NCI-H2227 (cell line): ENCODE results near the gene DMWD.
"Not testable (repeated sequence)": the region's sequence is repeated elsewhere in the genome, so short reads cannot be mapped to it uniquely, and the experiment has no call there.

Experiments
- DNase-seq: peaks from one replicate; lab custom pipeline; 2025; ENCODE audit not compliant: unreplicated experiment; lab: John Stamatoyannopoulos, UW

The DMWD gene

DNA sequence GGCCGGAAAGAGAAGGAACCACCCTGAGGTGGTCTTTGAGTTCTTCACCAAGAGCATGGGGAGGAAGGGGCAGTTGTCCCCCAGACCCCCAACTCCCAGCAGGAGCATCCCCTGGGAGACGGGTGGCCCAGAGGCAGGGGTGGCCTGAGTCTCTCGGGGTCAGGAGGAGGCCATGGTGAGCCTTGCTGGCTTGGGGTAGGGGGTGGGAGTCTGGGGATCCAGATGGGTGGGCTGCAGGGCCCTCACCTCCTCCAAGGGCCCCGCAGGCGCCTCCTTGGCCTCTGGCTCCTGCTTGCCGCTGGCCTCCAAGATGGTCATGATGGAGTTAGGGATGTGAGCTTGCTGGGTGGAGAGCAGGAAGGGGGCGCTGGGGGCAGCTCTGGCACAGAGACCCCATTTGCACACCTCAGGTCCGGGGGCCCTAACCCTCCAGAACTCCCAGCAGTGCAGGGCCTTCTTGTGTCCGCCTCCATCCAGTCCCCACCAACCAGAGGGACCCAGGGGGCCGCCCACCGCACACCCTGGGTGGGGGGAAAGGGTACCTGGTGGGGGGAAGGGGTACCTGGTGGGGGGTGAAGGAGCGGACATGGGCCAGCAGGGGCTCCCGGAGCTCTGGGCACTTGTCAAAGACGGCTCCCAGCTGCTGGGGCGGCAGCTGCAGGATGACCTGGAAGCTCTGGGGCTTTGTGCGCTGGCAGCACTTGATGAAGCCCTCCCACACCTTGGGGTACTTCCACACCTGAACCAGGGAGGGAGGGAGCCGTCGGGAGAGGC lies 23.8 kb upstream of the DMWD start:
- no peak for DNase-seq

DNA sequence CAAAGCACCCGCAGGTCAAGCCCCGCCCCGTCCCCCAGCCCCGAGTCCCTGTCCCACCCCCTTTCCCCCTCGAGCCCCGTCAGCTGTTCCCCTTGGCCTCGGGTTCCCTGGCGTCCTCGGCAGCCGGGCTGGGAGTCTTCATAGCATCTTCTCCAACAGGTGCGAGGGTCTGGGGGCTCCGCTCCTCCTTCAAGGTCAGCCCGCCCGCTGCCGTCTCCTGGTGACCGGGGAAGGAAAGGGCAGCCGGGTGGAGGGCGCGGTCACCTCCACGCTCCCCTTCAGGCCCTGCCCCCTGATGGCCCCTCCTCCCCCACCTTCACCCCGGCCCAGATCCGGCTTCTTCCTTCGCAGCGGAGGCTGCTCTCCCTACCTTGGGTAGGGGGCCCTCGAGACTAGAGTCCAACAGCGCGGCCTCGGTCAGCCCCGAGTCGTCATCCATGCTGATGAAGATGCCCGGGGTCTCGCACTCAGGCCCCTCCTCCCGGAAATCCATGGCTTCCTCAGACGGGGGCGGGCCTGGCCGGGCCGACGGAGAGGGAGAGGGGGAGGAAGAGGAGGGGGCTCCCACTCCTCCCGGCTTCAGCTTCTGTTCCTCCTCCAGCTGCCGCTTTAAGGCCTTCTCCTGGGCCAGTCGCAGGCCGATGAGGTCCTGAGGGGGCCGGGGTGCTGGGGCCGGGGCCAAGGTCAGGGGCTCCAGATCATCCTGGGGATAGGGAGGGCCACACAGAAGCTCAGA lies 23.0 kb upstream of the DMWD start:
- no peak for DNase-seq

DNA sequence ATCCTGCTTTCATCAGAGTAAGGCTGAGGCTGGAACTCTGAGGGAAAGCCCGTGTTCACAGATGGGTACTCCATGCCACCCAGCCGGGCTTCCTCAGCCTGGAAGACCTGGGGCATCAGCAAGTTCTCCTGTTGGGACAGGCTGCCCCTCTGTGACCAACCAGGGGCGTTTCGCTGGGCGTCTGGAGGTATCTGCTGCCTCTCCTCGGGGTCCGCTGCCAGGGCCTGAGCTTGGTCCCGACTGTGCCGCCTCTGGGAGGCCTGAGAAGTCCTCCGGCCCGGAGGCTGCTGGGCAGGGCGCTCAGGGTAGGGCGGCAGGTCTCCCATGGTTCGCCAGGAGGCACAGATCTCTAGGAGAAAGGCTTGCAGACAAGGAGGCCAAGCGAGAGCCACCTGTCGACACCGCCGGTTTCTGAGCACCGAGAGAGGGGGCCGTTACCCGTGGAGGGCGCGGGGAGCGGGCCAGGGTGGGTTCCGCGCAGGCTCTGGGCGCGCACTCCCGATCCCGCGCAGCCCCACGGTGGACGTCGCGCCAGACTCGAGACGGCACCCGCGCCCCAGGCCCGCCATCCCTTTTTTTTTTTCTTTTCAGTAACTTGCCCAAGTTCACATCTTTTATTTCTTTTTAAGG lies 22.3 kb upstream of the DMWD start, which contains the start of gene RSPH6A:
Gene RSPH6A (minus strand): TSS at position 458 of the 630 bp plus-strand sequence. CDS start 132 bp downstream, at position 326.
- no peak for DNase-seq

DNA sequence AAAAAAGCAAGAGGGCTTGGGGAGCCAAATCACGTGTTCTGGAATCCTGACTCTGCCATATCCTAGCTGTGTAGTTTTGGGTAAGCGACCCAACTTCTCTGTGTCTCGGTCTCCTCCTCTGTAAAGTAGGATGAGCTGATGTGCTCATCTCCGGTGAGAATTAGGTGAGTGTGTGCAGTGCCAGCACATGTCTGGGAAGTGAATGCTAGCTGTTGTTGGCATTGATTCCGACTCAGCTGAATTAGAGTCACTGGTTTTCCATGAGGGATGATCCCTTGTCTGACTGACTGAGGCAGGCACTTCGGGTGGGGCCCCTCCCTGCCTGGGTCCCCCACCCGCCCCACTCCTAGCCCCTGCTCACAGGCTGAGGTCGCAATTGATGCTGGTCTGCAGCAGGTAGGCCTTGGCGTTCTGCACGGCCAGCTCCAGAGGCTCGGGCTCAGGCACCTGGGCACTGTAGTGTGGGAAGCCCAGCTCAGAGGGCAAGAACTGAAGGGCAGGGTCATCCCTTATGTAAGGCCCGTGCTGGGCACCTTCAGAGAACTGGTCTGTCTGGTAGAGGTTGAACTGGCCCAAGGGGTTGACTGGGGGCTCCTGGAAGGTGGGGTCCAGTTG lies 21.6 kb upstream of the DMWD start:
- no peak for DNase-seq

DNA sequence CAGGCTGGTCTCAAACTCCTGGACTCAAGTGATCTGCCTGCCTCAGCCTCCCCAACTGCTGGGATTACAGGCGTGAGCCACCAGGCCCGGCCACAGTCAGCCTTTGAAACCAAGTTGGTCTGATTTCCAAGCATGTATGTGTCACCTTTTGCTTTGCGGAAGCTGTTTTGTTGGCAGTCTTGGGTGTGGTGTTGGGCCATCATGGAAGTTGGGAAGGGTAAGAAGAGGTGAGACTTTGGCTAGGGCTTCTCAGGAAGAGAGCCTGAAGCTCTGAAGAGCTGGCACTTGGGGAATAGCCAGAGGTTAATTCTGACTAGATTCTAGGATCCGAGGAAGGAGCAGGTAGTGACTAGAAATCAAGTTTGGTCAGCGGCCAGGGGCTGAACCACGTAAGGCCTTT lies 19.7 kb upstream of the DMWD start:
- no peak for DNase-seq

DNA sequence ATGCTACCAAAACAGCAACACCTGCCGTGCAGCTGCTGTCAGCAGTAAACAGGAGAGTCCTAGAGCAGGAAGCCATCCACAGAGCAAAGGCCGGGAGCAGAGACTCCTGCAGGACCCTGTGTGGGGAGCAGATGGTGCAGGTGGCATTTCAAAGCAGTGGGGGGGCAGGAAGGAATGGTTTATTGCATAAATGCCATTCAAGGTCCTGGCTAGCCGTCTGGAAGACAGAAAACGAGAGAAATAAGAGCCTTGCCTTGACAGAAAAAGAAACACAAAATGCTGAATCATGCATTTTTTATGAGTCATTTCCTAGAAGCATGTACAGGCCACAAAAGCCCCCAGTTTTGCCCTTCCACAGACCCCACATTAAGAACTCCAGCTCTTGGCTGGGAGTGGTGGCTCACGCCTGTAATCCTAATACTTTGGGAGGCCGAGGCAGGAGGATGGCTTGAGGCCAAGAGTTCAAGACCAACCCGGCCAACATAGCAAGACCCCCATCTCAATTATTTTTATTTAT lies 17.1 kb upstream of the DMWD start:
- DNase-seq: peak; percentile 15

DNA sequence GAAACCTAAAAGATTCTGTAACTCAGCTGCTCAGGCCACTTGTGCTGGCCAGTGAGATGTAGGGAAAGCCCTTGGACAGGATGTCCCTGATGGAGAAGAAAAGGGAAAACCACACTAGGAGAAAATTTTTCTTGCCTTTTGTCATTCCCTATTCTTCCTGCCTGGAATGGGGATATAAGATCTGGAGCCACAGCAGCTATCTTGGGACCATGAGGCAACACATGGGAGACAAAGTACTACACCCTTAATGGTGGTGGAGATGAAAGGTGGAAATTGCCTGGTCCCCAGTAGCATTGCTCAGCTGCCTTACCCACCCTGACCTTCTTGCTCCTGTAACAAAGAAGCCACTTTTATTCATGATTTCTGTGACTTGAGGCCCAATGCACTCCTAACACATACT lies 13.1 kb upstream of the DMWD start:
- DNase-seq: no peak

DNA sequence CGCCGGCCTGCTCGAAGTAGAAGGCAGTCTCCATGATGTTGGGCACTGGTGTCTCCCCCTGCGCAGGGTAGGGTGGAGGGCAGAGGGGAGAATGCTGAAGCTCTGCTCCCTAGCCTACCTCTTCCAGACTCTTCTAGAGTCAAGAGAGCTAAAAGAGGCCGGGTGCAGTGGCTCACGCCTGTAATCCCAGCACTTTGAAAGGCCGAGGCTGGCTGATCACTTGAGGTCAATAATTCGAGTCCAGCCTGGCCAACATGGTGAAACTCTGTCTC lies 12.2 kb upstream of the DMWD start:
- no peak for DNase-seq

DNA sequence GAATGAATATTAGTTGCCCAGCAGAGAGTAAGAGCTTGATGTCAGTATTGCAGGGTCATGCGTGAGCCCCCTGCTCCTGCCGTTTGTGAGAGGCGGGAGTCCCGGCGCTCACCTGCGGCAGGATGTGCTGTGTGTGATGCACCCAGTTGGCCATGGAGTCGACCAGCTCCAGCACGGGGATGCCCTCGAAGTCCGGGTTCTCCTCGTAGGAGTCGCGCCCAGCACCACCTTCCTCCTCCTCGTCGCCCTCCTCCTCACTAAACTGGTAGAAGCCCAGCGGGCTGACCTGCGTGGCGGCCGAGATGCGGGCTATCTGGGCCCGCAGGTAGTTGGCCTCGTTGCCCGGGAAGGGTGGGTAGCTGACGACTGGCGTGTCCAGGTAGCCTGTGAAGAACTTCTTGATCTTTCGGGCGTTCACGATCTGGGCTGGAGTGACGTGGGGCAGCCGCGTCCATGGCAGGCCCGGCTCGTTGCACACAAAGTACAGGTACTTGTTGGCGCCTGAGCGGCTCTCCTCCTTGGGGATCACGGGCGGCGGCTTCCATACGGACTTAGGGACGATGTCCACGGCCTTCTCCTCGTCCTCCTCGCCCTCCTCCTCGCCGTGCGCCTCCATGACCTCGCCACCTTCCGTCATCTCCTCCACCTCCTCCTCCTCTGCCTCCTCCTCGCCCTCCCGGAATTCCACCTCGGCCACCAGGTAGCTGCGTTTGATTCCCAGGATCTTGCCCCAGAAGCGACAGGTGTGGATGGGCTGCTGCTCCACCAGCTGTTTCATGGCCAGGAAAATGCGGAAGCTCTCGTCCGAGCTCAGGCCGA lies 11.7 kb upstream of the DMWD start:
- no peak for DNase-seq

DNA sequence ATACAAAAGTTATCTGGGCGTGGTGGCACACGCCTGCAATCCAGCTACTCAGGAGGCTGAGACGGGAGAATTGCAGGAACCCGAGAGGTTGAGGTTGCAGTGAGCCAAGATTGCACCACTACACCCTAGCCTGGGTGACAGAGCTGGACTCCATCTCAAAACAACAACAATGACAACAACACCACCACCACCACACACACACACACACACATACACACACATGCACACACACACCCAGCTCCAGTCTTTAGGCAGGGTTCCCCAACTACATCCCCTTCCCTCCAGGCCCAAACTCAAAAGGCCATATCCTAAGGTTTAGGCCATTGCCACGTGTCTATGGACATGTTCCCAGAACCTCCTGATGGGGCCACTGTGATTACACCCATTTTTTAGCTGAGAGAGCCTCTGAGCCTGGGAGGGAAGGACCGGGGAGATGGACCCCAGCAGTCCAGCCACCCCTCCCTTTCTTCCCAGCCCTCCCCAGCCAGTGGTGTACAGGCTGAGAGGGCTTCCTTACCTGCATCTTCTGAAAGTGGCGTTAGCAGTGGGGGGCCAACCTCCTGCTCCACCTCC lies 9.0 kb upstream of the DMWD start:
- no peak for DNase-seq

DNA sequence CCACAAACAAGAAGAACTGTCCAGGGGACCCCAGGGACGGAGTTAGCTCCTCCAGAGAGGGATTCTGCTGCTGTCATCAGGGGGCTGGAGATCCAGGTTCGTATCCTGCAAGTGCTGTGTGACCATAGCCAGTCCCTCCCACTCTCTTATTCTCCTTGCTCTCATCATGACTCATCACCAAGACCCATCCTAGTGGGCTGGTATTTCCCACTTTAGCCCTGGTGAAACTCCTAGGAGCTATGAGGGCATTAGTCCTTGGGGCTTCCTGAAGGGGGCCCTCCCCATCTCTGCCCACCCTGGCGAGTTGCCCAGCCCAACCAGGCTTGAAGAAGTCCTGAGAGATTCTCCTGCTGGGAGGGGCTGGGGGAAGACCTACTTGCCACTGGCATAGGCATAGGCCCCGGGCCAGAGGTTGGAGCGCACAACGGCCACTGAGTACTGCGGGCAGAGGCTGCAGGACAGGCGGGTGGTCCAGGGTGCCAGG lies 7.5 kb upstream of the DMWD start:
- no peak for DNase-seq

DNA sequence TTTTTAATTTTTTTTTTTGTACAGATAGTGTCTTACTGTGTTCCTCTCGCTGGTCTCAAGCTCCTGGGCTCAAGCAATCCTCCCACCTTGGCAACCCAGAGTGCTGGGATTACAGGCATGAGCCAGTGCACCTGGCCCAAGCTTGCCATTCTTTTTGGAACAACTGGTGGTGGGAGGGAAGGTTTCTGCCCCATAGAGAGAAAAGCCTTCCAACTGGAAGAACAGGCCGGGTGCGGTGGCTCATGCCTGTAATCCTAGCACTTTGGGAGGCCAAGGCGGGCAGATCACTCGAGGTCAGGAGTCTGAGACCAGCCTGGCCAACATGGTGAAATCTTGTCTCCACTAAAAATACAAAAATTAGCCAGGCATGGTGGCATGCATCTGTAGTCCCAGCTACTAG lies 6.9 kb upstream of the DMWD start:
- not testable (repeated sequence) for DNase-seq

DNA sequence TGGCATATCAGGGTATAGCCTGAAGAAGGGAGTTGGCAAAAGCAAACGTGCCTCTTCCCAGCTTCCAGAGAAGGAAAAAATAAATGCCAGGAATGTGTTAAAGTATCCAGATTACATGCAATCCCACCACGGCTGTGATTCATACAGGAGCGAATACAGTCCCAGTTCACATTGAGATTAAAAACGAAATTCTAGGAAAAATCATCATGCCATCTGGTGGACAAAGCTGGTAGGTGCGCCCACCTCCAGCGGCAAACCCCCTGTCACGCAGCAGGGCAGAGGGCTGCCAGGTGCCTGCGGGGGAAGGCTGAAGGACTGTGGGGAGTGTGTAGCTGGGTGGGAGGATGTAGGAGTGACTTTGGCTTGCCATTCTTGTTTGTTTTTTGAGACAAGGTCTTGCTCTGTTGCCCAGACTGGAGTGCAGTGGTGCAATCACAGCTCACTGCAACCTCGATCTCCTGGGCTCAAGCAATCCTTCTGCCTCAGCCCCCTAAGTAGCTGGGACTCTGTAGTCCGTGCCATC lies 6.4 kb upstream of the DMWD start:
- DNase-seq: peak; percentile 61

DNA sequence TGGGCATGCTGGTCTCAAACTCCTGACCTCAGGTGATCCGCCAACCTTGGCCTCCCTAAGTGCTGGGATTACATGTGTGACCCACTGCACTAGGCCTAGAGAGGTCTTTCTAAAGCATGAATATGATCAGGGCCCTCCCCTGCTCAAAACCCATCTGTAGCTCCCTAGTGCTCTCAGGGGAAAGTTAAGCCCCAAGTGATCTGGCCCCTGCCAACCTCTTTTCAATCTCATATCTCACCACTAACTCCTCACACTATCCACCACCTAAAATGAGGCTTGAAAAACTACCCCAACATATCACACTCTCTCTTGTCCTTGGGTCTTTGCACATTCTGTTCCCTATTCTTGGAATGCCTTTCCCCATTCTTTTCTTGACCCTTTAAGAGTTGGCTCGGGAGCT lies 2.0 kb upstream of the DMWD start:
- no peak for DNase-seq

DNA sequence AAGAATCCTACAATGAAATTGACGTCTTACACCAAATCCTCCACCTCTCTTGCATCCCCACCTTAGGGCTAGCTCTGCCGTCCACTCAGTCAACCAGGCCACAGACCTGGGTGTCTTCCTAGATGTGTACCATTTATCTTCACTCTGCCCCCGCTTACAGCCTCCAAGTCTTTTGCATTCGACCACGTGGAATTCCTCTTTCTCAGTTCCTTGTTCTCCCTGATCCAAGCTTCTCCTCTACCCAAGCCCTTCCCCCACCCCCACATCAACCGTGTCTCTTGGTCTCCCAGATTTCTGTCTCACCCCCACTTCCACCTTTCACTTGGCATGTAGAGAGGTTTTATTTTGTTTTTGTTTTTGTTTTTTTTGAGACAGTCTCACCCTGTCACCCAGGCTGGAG lies 1.2 kb upstream of the DMWD start:
- no peak for DNase-seq

DNA sequence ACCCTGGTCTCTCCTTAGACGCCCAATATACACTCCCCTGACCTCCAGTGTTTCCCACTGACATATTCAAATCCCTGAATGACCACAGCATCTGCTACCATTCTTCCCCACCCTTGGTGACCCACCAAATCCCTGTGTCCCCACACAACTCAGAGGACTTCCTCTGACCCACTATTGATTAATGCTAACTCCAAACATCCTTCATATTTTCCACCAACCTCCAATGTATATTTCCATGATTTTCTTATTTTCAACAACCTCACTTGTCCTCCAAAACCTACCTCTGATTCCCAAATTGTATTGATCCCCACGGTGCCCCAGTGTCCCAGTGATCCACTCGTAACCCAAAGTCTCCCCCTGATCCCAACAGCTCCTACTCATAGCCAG lies 526 bp upstream of the DMWD start:
- DNase-seq: no peak

DNA sequence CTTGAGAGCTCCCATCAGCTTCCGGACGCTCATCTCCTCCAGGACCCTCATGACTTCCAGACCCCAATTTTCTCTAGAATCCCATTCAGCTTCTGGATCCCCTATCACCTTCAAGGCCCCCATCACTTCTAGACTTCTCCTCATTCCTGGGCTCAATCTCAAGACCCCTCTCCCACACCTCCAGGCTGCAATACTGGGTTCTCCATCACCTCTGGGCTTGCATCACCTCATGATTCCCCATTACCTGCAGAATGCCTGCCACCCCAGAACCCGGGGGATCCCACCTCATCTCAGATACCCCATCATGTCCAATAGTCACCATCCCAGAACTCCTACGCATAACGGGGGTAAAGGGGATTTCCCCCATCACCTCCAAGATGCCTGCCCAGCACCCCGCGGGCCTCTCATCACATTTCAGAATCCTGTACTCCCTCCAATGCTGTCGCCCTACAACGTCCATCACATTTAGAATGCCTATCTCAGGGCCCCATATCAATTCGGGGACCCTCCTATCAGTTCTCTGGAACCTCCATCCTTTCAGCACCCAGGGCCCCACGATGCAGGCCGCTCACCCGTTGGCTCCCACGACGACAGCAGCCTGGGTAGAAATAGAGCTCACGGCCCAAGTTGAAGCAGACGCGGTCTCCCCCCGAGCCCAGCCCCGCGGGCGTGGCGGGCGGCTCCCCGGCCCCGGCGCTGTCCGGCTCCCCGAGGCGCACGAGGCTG lies 738 bp downstream of the DMWD start:
- DNase-seq: no peak

DNA sequence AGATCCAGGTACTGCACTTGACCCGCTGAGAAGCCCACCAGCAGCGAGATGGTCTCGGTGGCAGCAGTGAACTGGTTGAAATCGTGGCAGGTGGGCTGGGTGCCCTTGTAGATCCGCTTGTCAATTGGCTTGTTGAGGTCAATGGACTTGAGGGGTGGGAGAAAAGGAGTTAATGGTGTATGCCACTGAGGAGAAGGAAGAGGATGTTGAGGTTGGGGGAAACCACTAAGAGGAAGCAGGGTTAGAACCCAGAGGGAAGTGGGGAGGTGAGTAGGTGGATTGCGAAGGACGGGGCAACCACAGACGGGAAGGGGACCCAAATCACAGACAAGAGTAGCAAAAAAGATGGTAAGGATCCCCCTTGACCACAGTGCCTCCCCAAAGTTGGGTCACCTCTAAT lies 1.7 kb downstream of the DMWD start:
- no peak for DNase-seq

DNA sequence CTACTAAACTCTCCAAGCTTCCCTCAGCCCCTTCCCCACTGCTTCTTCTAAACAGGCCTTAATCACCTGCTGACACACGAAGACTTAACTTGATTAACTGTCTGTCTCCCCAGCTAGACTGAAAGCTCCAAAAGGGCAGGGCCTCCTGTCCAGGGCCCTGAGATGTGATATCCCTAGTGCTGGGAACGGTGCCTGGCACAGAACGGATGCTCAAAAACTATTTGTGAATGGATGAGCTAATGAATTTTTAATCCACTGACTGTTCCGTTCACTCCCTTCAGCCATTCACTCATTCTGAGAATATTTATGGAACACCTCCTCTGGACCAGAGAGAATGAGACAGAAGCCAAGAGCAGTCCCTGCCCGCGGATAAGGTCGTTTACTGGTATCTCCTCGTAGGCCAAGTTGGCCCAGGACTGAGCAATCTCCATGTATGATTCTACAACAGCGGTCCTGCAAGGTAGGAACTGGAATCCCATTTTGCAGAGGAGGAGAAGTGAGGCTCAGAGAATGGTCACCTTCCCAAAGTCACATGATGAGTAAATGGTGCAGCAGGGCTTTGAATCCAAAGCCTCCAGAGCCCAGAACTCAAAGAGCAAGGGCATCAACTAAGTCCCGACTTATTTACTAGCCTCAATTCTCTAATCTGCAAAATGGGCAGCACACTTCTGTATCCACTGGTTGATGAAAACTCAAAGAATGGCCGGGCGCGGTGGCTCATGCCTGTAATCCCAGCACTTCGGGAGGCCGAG lies 3.4 kb downstream of the DMWD start:
- DNase-seq: no peak
